SK-N-SH (cell line): ENCODE results near the gene PAK3. TPM values are rescaled to one million over a fixed set of nuclear protein-coding genes. Genes with fewer than 3 reads are reported as not detected.

Experiments used
- CTCF ChIA-PET: fragments of 300-600, 350-600 bp; formaldehyde crosslinking; extraction: SDS; loops from one replicate; lab custom pipeline; 2021; lab: Yijun Ruan, JAX
- POLR2A ChIA-PET: fragments of 350-600 bp; sonication (Branson Sonifier 250); formaldehyde crosslinking; extraction: SDS; loops from one replicate; lab custom pipeline; 2020; ENCODE audit warnings: antibody characterized with exemption, inconsistent platforms; lab: Yijun Ruan, JAX
- DNase-seq: peaks from one replicate; pipeline ENCODE4 v3.0.0; 2012
- H2AFZ ChIP-seq: fragments of 200-600 bp; sonication (generic); 2 replicates; pipeline ENCODE4 v1.8.1; 2016; ENCODE audit warnings: antibody characterized with exemption, mild to moderate bottlenecking, low read depth
- H3F3A ChIP-seq: fragments of 200-600 bp; sonication (generic); replicated peaks from 2 replicates; pipeline ENCODE3; 2016; ENCODE audit warnings: antibody characterized with exemption, mild to moderate bottlenecking; ENCODE audit not compliant: insufficient read depth
- H3K27ac ChIP-seq, 2 experiments: fragments of 200-500 bp in 1 of 2; fragments of 200-600 bp in 1 of 2; sonication (Bioruptor generic) in 1 of 2; sonication (generic), shearing (Covaris generic) in 1 of 2; 2 replicates each; pipeline versions ENCODE4 v1.5.1 to v1.6.1; 2014 to 2016; ENCODE audit warnings: low read depth in 2 of 2, inconsistent platforms in 1 of 2, low read length in 1 of 2, mild to moderate bottlenecking in 1 of 2, mixed read lengths in 1 of 2
- H3K27me3 ChIP-seq: fragments of 200-600 bp; sonication (generic), shearing (Covaris generic); 2 replicates; pipeline ENCODE4 v1.6.1; 2016; ENCODE audit warnings: mixed run types; ENCODE audit not compliant: insufficient read depth
- H3K36me3 ChIP-seq, 2 experiments: fragments of 200-500 bp in 1 of 2; fragments of 200-600 bp in 1 of 2; sonication (Bioruptor generic) in 1 of 2; sonication (generic) in 1 of 2; replicated peaks in 1 of 2; 2 replicates each; pipeline versions ENCODE3 to v1.5.1; 2014 to 2016; ENCODE audit warnings: low read length in 1 of 2, mild to moderate bottlenecking in 1 of 2; ENCODE audit not compliant: insufficient read depth in 2 of 2, control insufficient read depth in 1 of 2
- H3K4me1 ChIP-seq, 2 experiments: fragments of 200-500 bp in 1 of 2; fragments of 200-600 bp in 1 of 2; sonication (Bioruptor generic) in 1 of 2; sonication (generic), shearing (Covaris generic) in 1 of 2; 2 replicates each; pipeline versions ENCODE4 v1.5.1 to v1.6.1; 2014 to 2016; ENCODE audit warnings: low read depth in 1 of 2, low read length in 1 of 2, mixed run types in 1 of 2; ENCODE audit not compliant: insufficient read depth in 2 of 2, control insufficient read depth in 1 of 2
- H3K4me2 ChIP-seq: fragments of 200-600 bp; sonication (generic), shearing (Covaris generic); 2 replicates; pipeline ENCODE4 v1.6.1; 2017; ENCODE audit warnings: mixed run types
- H3K4me3 ChIP-seq, 2 experiments: fragments of 200-500 bp in 1 of 2; fragments of 200-600 bp in 1 of 2; sonication (Bioruptor generic) in 1 of 2; sonication (generic), shearing (Covaris generic) in 1 of 2; 2 replicates each; pipeline versions ENCODE4 v1.5.1 to v1.8.1; 2014 to 2016; ENCODE audit warnings: low read depth in 2 of 2, inconsistent platforms in 1 of 2, low read length in 1 of 2, mild to moderate bottlenecking in 1 of 2, mixed read lengths in 1 of 2, moderate library complexity in 1 of 2
- H3K79me2 ChIP-seq: fragments of 200-600 bp; sonication (generic); 2 replicates; pipeline ENCODE4 v1.8.1; 2017; ENCODE audit warnings: mild to moderate bottlenecking; ENCODE audit not compliant: insufficient read depth
- H3K9ac ChIP-seq: fragments of 200-600 bp; sonication (generic); 2 replicates; pipeline ENCODE4 v1.6.1; 2017; ENCODE audit warnings: mixed run types
- H3K9me2 ChIP-seq: fragments of 200-600 bp; sonication (generic); 2 replicates; pipeline ENCODE4 v1.6.1; 2017; ENCODE audit warnings: mixed run types
- H3K9me3 ChIP-seq: fragments of 200-600 bp; sonication (generic); 2 replicates; pipeline ENCODE4 v1.6.1; 2017; ENCODE audit warnings: mixed run types, mild to moderate bottlenecking, moderate library complexity
- H4K20me1 ChIP-seq: fragments of 200-600 bp; sonication (generic); 2 replicates; pipeline ENCODE4 v1.6.1; 2017; ENCODE audit warnings: mild to moderate bottlenecking, mixed run types; ENCODE audit not compliant: insufficient read depth
- CHD2 ChIP-seq: fragments of 150-350 bp; IDR thresholded peaks from 2 replicates; pipeline ENCODE4 v1.6.1; 2018; ENCODE audit warnings: low read length; ENCODE audit not compliant: partially characterized antibody
- ELF1 ChIP-seq: IDR thresholded peaks from 2 replicates; pipeline ENCODE4 v1.4.0; 2012
- EP300 ChIP-seq, 2 experiments: IDR thresholded peaks; 2 replicates each; pipeline versions ENCODE4 v1.4.0 to v1.6.1; 2012; ENCODE audit warnings: borderline replicate concordance in 1 of 2, low read depth in 1 of 2, low read length in 1 of 2
- GATA2 ChIP-seq: sonication (generic); formaldehyde crosslinking; IDR thresholded peaks from 2 replicates; pipeline ENCODE4 v1.5.0; 2020; ENCODE audit warnings: mild to moderate bottlenecking, missing genetic modification reagents
- NFIC ChIP-seq: IDR thresholded peaks from 2 replicates; pipeline ENCODE4 v1.4.0; 2012; ENCODE audit warnings: borderline replicate concordance
- POLR2AphosphoS5 ChIP-seq: IDR thresholded peaks from 2 replicates; pipeline ENCODE4 v1.6.1; 2012; ENCODE audit warnings: low read depth, low read length
- RAD21 ChIP-seq: IDR thresholded peaks from 2 replicates; pipeline ENCODE4 v1.6.1; 2012; ENCODE audit warnings: mild to moderate bottlenecking, low read length
- SIN3A ChIP-seq: IDR thresholded peaks from 2 replicates; pipeline ENCODE4 v1.6.1; 2012; ENCODE audit warnings: low read depth, mild to moderate bottlenecking, low read length, moderate library complexity, borderline replicate concordance
- SMC3 ChIP-seq: IDR thresholded peaks from 2 replicates; pipeline ENCODE4 v1.6.1; 2012; ENCODE audit warnings: low read depth, low read length, improper control_type of control experiment
- TCF12 ChIP-seq: IDR thresholded peaks from 2 replicates; pipeline ENCODE4 v1.4.0; 2012
- TEAD4 ChIP-seq: IDR thresholded peaks from 2 replicates; pipeline ENCODE4 v1.4.0; 2012; ENCODE audit warnings: mild to moderate bottlenecking, borderline replicate concordance; ENCODE audit not compliant: insufficient read depth
- YY1 ChIP-seq: IDR thresholded peaks from 2 replicates; pipeline ENCODE4 v1.4.0; 2012; ENCODE audit warnings: low read depth, mild to moderate bottlenecking
- WGBS: methylation state at CpG from one replicate; pipeline ENCODE4 v1.1.6; 2017; ENCODE audit warnings: low lambda C conversion rate; 5-methylcytosine and 5-hydroxymethylcytosine counted together
- polyA plus RNA-seq, 3 experiments: library from polyadenylated mRNA; depleted of rRNA; stranded (reverse); fragments of >200 nt; gene quantifications; 2 replicates each; pipeline ENCODE4 v1.2.3, GENCODE V29; 2012
- TF ChIP-seq, protein P1 (sequence below): IDR thresholded peaks from 2 replicates; pipeline ENCODE4 v1.4.0; 2012; ENCODE audit warnings: low read depth, borderline replicate concordance
- TF ChIP-seq, protein P2 (sequence below): fragments of 150-350 bp; IDR thresholded peaks from 2 replicates; pipeline ENCODE4 v1.6.1; 2016; ENCODE audit warnings: mild to moderate bottlenecking, low read depth, low read length
- TF ChIP-seq, protein P3 (sequence below): fragments of 150-350 bp; IDR thresholded peaks from 2 replicates; pipeline ENCODE4 v1.6.1; 2017; ENCODE audit warnings: antibody characterized with exemption, low read length, low read depth, borderline replicate concordance
- TF ChIP-seq, protein P4 (sequence below): IDR thresholded peaks from 2 replicates; pipeline ENCODE4; 2012
- TF ChIP-seq, protein P5 (sequence below): IDR thresholded peaks from 2 replicates; pipeline ENCODE4 v1.4.0; 2012; ENCODE audit warnings: low read depth
- TF ChIP-seq, protein P6 (sequence below): IDR thresholded peaks from 2 replicates; pipeline ENCODE4 v1.6.1; 2012; ENCODE audit warnings: mild to moderate bottlenecking, low read depth, low read length, moderate library complexity

PAK3 gene
- polyA plus RNA-seq, 1 of the 3 experiments (the other 2 are of a cell fraction): 0.23 TPM

DNA sequence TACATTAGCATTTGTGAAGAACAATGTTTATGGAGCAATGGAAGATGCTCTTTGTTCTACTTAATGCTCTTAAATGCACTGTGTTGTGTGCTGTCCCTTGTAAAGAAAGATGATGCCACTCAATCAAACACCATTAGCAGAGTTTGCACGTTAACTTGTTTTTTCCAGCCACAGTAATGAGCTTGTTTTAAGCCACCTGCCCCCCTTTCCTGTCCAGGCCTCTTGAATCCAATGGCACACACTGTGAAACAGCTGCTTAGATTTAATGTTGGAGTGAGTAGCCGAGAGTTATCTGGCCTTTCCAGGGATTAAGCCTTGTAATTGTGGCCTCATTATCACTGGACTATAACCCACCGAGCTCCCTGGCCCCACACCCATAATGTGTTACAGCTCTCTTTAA lies 86.0 kb downstream of the PAK3 start:
- no peak overlapping the region for H3K4me2 ChIP-seq
- DNase-seq: no peak
- H3K9ac ChIP-seq: no peak overlapping the region
- H2AFZ ChIP-seq: no peak overlapping the region
- WGBS: 19% methylated on average over 3 of the region's 3 CpGs
- POLR2A ChIA-PET: no interaction called here
- TF ChIP-seq, protein P1, sequence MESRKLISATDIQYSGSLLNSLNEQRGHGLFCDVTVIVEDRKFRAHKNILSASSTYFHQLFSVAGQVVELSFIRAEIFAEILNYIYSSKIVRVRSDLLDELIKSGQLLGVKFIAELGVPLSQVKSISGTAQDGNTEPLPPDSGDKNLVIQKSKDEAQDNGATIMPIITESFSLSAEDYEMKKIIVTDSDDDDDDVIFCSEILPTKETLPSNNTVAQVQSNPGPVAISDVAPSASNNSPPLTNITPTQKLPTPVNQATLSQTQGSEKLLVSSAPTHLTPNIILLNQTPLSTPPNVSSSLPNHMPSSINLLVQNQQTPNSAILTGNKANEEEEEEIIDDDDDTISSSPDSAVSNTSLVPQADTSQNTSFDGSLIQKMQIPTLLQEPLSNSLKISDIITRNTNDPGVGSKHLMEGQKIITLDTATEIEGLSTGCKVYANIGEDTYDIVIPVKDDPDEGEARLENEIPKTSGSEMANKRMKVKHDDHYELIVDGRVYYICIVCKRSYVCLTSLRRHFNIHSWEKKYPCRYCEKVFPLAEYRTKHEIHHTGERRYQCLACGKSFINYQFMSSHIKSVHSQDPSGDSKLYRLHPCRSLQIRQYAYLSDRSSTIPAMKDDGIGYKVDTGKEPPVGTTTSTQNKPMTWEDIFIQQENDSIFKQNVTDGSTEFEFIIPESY: no peak
- no peak for TF ChIP-seq SIN3A
- TF ChIP-seq, protein P2, sequence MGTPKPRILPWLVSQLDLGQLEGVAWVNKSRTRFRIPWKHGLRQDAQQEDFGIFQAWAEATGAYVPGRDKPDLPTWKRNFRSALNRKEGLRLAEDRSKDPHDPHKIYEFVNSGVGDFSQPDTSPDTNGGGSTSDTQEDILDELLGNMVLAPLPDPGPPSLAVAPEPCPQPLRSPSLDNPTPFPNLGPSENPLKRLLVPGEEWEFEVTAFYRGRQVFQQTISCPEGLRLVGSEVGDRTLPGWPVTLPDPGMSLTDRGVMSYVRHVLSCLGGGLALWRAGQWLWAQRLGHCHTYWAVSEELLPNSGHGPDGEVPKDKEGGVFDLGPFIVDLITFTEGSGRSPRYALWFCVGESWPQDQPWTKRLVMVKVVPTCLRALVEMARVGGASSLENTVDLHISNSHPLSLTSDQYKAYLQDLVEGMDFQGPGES: no peak
- no peak for TF ChIP-seq NFIC
- TF ChIP-seq EP300 (IDR thresholded peaks at IDR 0.05; ENCODE audit: borderline replicate concordance in 1 of 2, low read depth in 1 of 2, low read length in 1 of 2): no peak
- TF ChIP-seq, protein P3, sequence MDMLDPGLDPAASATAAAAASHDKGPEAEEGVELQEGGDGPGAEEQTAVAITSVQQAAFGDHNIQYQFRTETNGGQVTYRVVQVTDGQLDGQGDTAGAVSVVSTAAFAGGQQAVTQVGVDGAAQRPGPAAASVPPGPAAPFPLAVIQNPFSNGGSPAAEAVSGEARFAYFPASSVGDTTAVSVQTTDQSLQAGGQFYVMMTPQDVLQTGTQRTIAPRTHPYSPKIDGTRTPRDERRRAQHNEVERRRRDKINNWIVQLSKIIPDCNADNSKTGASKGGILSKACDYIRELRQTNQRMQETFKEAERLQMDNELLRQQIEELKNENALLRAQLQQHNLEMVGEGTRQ: no peak
- TF ChIP-seq, protein P4, sequence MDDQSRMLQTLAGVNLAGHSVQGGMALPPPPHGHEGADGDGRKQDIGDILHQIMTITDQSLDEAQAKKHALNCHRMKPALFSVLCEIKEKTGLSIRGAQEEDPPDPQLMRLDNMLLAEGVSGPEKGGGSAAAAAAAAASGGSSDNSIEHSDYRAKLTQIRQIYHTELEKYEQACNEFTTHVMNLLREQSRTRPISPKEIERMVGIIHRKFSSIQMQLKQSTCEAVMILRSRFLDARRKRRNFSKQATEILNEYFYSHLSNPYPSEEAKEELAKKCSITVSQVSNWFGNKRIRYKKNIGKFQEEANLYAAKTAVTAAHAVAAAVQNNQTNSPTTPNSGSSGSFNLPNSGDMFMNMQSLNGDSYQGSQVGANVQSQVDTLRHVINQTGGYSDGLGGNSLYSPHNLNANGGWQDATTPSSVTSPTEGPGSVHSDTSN: no peak
- no peak for TF ChIP-seq CHD2
- TF ChIP-seq, protein P5, sequence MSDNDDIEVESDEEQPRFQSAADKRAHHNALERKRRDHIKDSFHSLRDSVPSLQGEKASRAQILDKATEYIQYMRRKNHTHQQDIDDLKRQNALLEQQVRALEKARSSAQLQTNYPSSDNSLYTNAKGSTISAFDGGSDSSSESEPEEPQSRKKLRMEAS: no peak
- TF ChIP-seq ELF1: no peak
- no peak for TF ChIP-seq SMC3
- TF ChIP-seq RAD21: no peak
- no peak for TF ChIP-seq POLR2AphosphoS5
- TF ChIP-seq TEAD4: no peak
- TF ChIP-seq YY1: no peak
- TF ChIP-seq GATA2 (CRISPR knock-in tag): no peak
- no peak for TF ChIP-seq TCF12
- TF ChIP-seq, protein P6, sequence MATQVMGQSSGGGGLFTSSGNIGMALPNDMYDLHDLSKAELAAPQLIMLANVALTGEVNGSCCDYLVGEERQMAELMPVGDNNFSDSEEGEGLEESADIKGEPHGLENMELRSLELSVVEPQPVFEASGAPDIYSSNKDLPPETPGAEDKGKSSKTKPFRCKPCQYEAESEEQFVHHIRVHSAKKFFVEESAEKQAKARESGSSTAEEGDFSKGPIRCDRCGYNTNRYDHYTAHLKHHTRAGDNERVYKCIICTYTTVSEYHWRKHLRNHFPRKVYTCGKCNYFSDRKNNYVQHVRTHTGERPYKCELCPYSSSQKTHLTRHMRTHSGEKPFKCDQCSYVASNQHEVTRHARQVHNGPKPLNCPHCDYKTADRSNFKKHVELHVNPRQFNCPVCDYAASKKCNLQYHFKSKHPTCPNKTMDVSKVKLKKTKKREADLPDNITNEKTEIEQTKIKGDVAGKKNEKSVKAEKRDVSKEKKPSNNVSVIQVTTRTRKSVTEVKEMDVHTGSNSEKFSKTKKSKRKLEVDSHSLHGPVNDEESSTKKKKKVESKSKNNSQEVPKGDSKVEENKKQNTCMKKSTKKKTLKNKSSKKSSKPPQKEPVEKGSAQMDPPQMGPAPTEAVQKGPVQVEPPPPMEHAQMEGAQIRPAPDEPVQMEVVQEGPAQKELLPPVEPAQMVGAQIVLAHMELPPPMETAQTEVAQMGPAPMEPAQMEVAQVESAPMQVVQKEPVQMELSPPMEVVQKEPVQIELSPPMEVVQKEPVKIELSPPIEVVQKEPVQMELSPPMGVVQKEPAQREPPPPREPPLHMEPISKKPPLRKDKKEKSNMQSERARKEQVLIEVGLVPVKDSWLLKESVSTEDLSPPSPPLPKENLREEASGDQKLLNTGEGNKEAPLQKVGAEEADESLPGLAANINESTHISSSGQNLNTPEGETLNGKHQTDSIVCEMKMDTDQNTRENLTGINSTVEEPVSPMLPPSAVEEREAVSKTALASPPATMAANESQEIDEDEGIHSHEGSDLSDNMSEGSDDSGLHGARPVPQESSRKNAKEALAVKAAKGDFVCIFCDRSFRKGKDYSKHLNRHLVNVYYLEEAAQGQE: no peak
- no peaks in the 10 kb centered on the region for H3K79me2 ChIP-seq
- H3K27me3 ChIP-seq: no peaks in the 10 kb centered on the region
- no peak overlapping the region for H3K4me3 ChIP-seq
- CTCF ChIA-PET: interaction anchor here (0.8 to 1.0 kb wide), 2 partner anchors 11 to 18 kb away, joined by 3 read pairs; no protein-coding TSS in a partner anchor
- H3K4me1 ChIP-seq: no peaks in the 10 kb centered on the region
- H3K36me3 ChIP-seq: no peaks in the 10 kb centered on the region
- no peaks in the 10 kb centered on the region for H3K9me2 ChIP-seq
- no peak overlapping the region for H3K27ac ChIP-seq
- no peaks in the 10 kb centered on the region for H3K9me3 ChIP-seq
- no peaks in the 10 kb centered on the region for H4K20me1 ChIP-seq
- H3F3A ChIP-seq: no peaks in the 10 kb centered on the region
